Gastrocnemius medialis (tissue), 4 donors: ENCODE results near the gene ZNF407.

ENCODE experiments used
- POLR2A ChIP-seq, 2 donors: fragments of 450-650 bp; IDR thresholded peaks; one replicate each; pipeline ENCODE4 v1.6.1; 2017; ENCODE audit warnings: antibody characterized with exemption in 2 of 2, mild to moderate bottlenecking in 2 of 2, moderate library complexity in 2 of 2
- TF ChIP-seq, protein P1 (sequence below), 5 experiments: fragments of 450-650 bp in 3 of 5; fragments of 200-600 bp in 2 of 5; sonication (generic) in 2 of 5; IDR thresholded peaks in 4 of 5; conservative IDR thresholded peaks in 1 of 5; 1 replicate in 4 of 5; 2 replicates in 1 of 5; pipeline ENCODE4 v1.5.1; 2016 to 2019; ENCODE audit warnings: antibody characterized with exemption in 5 of 5, mild to moderate bottlenecking in 3 of 5, moderate library complexity in 3 of 5

DNA sequence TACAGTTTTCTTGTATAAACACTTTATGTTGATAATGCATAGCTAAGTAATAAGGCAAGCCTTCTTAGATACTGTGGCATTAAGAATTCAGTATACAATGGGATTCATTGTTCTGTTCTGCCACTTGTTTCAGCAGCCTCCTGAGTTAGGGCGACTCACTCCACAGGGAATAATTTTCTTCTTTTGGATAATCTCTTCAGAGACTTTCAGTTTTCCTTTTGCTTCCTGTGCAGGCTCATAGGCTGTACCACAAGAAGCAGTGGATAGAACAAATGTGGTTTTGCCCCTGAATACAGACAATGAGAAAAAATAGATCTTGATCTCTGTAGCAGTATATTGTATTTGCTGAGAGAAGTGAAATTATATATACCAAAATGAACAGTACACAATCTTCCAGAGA is 298.0 kb downstream of the ZNF407 start:
- TF ChIP-seq, protein P1, sequence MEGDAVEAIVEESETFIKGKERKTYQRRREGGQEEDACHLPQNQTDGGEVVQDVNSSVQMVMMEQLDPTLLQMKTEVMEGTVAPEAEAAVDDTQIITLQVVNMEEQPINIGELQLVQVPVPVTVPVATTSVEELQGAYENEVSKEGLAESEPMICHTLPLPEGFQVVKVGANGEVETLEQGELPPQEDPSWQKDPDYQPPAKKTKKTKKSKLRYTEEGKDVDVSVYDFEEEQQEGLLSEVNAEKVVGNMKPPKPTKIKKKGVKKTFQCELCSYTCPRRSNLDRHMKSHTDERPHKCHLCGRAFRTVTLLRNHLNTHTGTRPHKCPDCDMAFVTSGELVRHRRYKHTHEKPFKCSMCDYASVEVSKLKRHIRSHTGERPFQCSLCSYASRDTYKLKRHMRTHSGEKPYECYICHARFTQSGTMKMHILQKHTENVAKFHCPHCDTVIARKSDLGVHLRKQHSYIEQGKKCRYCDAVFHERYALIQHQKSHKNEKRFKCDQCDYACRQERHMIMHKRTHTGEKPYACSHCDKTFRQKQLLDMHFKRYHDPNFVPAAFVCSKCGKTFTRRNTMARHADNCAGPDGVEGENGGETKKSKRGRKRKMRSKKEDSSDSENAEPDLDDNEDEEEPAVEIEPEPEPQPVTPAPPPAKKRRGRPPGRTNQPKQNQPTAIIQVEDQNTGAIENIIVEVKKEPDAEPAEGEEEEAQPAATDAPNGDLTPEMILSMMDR (IDR thresholded peaks at IDR 0.05 in 4 of 5, conservative IDR thresholded peaks at IDR 0.05 in 1 of 5), result no peak
- TF ChIP-seq POLR2A (IDR thresholded peaks at IDR 0.05), result no peak
